H9 (cell line): ENCODE results near the gene XG. TPM values are rescaled to one million over a fixed set of nuclear protein-coding genes. Genes with fewer than 3 reads are reported as not detected.

Source experiments
- DNase-seq: peaks from one replicate; pipeline ENCODE4 v3.0.0-alpha.2; 2017
- H2AFZ ChIP-seq: one replicate; pipeline ENCODE4 v1.6.1; 2013; ENCODE audit warnings: mild to moderate bottlenecking, low read length, control low read depth, moderate library complexity
- H2AK5ac ChIP-seq: 2 replicates; pipeline ENCODE4 v1.6.1; 2013; ENCODE audit warnings: low read length, control low read depth, mixed read lengths; ENCODE audit not compliant: insufficient read length
- H2BK120ac ChIP-seq: one replicate; pipeline ENCODE4 v1.6.1; 2013; ENCODE audit warnings: low read depth, mild to moderate bottlenecking, low read length, control low read depth, inconsistent platforms; ENCODE audit not compliant: poor library complexity, severe bottlenecking
- H2BK12ac ChIP-seq: 2 replicates; pipeline ENCODE4 v1.6.1; 2013; ENCODE audit warnings: low read length, control low read depth, mixed read lengths, low read depth; ENCODE audit not compliant: insufficient read length
- H2BK15ac ChIP-seq: 2 replicates; pipeline ENCODE4 v1.6.1; 2013; ENCODE audit warnings: low read depth, low read length, control low read depth
- H2BK20ac ChIP-seq: one replicate; pipeline ENCODE4 v1.6.1; 2013; ENCODE audit warnings: low read depth, mild to moderate bottlenecking, low read length, control low read depth, inconsistent platforms; ENCODE audit not compliant: poor library complexity, severe bottlenecking
- H2BK5ac ChIP-seq: 2 replicates; pipeline ENCODE4 v1.6.1; 2013; ENCODE audit warnings: low read length, control low read depth, mixed read lengths; ENCODE audit not compliant: insufficient read length
- H3K14ac ChIP-seq: 2 replicates; pipeline ENCODE4 v1.6.1; 2013; ENCODE audit warnings: low read length, control low read depth; ENCODE audit not compliant: insufficient read depth
- H3K18ac ChIP-seq: 2 replicates; pipeline ENCODE4 v1.6.1; 2013; ENCODE audit warnings: low read depth, mild to moderate bottlenecking, mixed read lengths, low read length, control low read depth; ENCODE audit not compliant: insufficient read length
- H3K23ac ChIP-seq: 2 replicates; pipeline ENCODE4 v1.6.1; 2013; ENCODE audit warnings: low read length, control low read depth, mixed read lengths, low read depth; ENCODE audit not compliant: insufficient read length
- H3K23me2 ChIP-seq: 2 replicates; pipeline ENCODE4 v1.6.1; 2013; ENCODE audit warnings: low read depth, mild to moderate bottlenecking, mixed read lengths, low read length, control low read depth; ENCODE audit not compliant: insufficient read length, poor library complexity, severe bottlenecking
- H3K27ac ChIP-seq: 2 replicates; pipeline ENCODE4 v1.5.1; 2013; ENCODE audit warnings: low read length, control low read depth, mixed read lengths, low read depth; ENCODE audit not compliant: insufficient read length
- H3K27me3 ChIP-seq: 2 replicates; pipeline ENCODE4 v1.6.1; 2013; ENCODE audit warnings: low read length, control low read depth, inconsistent platforms; ENCODE audit not compliant: insufficient read depth
- H3K4ac ChIP-seq: 2 replicates; pipeline ENCODE4 v1.6.1; 2013; ENCODE audit warnings: low read depth, mild to moderate bottlenecking, control low read depth, inconsistent platforms, low read length, moderate library complexity
- H3K4me1 ChIP-seq: 2 replicates; pipeline ENCODE4 v1.6.1; 2013; ENCODE audit warnings: low read length, control low read depth, inconsistent platforms; ENCODE audit not compliant: insufficient read depth
- H3K4me2 ChIP-seq: 2 replicates; pipeline ENCODE4 v1.6.1; 2013; ENCODE audit warnings: low read length, control low read depth, mixed read lengths; ENCODE audit not compliant: insufficient read length, insufficient read depth
- H3K56ac ChIP-seq: 2 replicates; pipeline ENCODE4 v1.6.1; 2013; ENCODE audit warnings: low read depth, mild to moderate bottlenecking, mixed read lengths, low read length, control low read depth; ENCODE audit not compliant: insufficient read length
- H3K79me1 ChIP-seq: 2 replicates; pipeline ENCODE4 v1.6.1; 2013; ENCODE audit warnings: low read depth, mild to moderate bottlenecking, moderate library complexity, low read length, control low read depth, inconsistent platforms; ENCODE audit not compliant: insufficient read depth, poor library complexity, severe bottlenecking
- H3K79me2 ChIP-seq: 2 replicates; pipeline ENCODE4 v1.6.1; 2013; ENCODE audit warnings: low read length, control low read depth, inconsistent platforms; ENCODE audit not compliant: insufficient read depth
- H3K9ac ChIP-seq: 2 replicates; pipeline ENCODE4 v1.6.1; 2013; ENCODE audit warnings: low read length, control low read depth, mixed read lengths; ENCODE audit not compliant: insufficient read length; ENCODE audit errors: extremely low read depth
- H3K9me3 ChIP-seq: one replicate; pipeline ENCODE4 v1.6.1; 2013; ENCODE audit warnings: low read depth, low read length, inconsistent platforms; ENCODE audit not compliant: control insufficient read depth
- H3T11ph ChIP-seq: one replicate; pipeline ENCODE4 v1.6.1; 2013; ENCODE audit warnings: mild to moderate bottlenecking, low read length, control low read depth, inconsistent platforms
- H4K20me1 ChIP-seq: one replicate; pipeline ENCODE4 v1.6.1; 2013; ENCODE audit not compliant: control insufficient read depth, insufficient read length, insufficient read depth
- H4K5ac ChIP-seq: 2 replicates; pipeline ENCODE4 v1.6.1; 2013; ENCODE audit warnings: low read depth, mild to moderate bottlenecking, mixed read lengths, low read length, control low read depth; ENCODE audit not compliant: insufficient read length
- H4K8ac ChIP-seq: replicated peaks from 2 replicates; pipeline ENCODE4 v1.6.1; 2013; ENCODE audit warnings: low read length, control low read depth, mixed read lengths, low read depth; ENCODE audit not compliant: insufficient read length
- H4K91ac ChIP-seq: 2 replicates; pipeline ENCODE4 v1.6.1; 2013; ENCODE audit warnings: low read depth, mild to moderate bottlenecking, moderate library complexity, mixed read lengths, low read length, control low read depth; ENCODE audit not compliant: insufficient read length
- H3K27ac Mint-ChIP-seq, 3 experiments: 2 replicates in 2 of 3; 3 replicates in 1 of 3; pipeline ENCODE4 v1.8.0; 2020 to 2021; ENCODE audit warnings: mixed read lengths in 3 of 3, mild to moderate bottlenecking in 1 of 3, moderate library complexity in 1 of 3
- H3K27me3 Mint-ChIP-seq: 2 replicates; pipeline ENCODE4 v1.8.0; 2021; ENCODE audit warnings: low read depth, mild to moderate bottlenecking, moderate library complexity, mixed read lengths
- H3K36me3 Mint-ChIP-seq, 3 experiments: 2 replicates in 2 of 3; 3 replicates in 1 of 3; pipeline ENCODE4 v1.8.0; 2020 to 2021; ENCODE audit warnings: low read depth in 3 of 3, mixed read lengths in 3 of 3; ENCODE audit not compliant: insufficient read depth in 1 of 3
- H3K4me1 Mint-ChIP-seq, 2 experiments: 2 replicates each; pipeline ENCODE4 v1.8.0; 2020; ENCODE audit warnings: mixed read lengths in 2 of 2
- H3K4me3 Mint-ChIP-seq, 2 experiments: 2 replicates in 1 of 2; 3 replicates in 1 of 2; pipeline ENCODE4 v1.8.0; 2020 to 2021; ENCODE audit warnings: mild to moderate bottlenecking in 2 of 2, mixed read lengths in 2 of 2, moderate library complexity in 1 of 2
- H3K9me3 Mint-ChIP-seq, 2 experiments: 2 replicates in 1 of 2; 3 replicates in 1 of 2; pipeline ENCODE4 v1.8.0; 2020; ENCODE audit warnings: mild to moderate bottlenecking in 2 of 2, mixed read lengths in 2 of 2, moderate library complexity in 1 of 2
- WGBS: extraction: QIAGEN DNeasy Blood & Tissue Kit; methylation state at CpG from one replicate; pipeline ENCODE4 v1.1.7; 2013; ENCODE audit warnings: missing lambda C conversion rate, low lambda C conversion rate, mixed read lengths; ENCODE audit not compliant: insufficient read length; ENCODE audit errors: extremely low coverage; 5-methylcytosine and 5-hydroxymethylcytosine counted together
- total RNA-seq: library from RNA; stranded (reverse); gene quantifications from 2 replicates; pipeline ENCODE4 v1.2.1, GENCODE V29; 2021
- TF ChIP-seq, protein P1 (sequence below): fragments of 200-600 bp; sonication (generic); conservative IDR thresholded peaks from 3 replicates; pipeline ENCODE4 v1.8.0; 2021; ENCODE audit warnings: antibody characterized with exemption, mild to moderate bottlenecking

Gene XG
- total RNA-seq, 1 experiment from 2014 or later, result 1.1 TPM

DNA sequence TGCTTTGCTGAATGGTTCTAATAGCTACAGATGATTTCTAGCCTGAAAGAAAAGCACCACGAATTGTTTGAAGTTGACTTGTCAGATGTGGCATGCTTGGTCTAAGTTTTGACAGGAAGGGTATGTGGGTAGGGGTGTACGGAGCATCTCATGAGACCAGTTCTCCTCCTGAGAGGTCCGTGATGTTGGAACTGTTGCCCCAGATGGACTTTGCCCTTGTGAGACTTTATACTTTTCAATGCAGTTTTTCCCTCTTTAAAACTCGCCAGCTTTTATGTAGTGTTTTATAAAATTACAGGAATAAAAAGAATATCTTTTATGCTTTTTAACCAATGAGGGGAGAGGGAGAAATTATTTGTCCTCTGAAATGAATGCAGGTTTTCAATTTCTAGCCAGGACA lies 16.6 kb upstream of the XG start:
- H3K9ac ChIP-seq, result no peak overlapping the region
- H3K18ac ChIP-seq, result no peak overlapping the region
- no peaks in the 10 kb centered on the region for H4K20me1 ChIP-seq
- Mint-ChIP-seq H3K4me3 (no peak overlapping the region), H3K27me3 (no peaks in the 10 kb centered on the region), H3K27ac (peak overlapping the region in 1 of 3 experiments; percentile 49; a peak in 1 of 7 replicates), H3K9me3 (peaks cover 4 to 5% of the 10 kb centered on the region in 2 experiments; a peak in 4 of 5 replicates), H3K36me3 (peaks cover 20 to 41% (median 26%) of the 10 kb centered on the region in 3 experiments; a peak in 6 of 7 replicates), H3K4me1 (no peaks in the 10 kb centered on the region; a peak in 1 of 4 replicates)
- no peak overlapping the region for H4K91ac ChIP-seq
- H4K8ac ChIP-seq, result no peak overlapping the region
- no peaks in the 10 kb centered on the region for H3K79me1 ChIP-seq
- no peak overlapping the region for H2BK5ac ChIP-seq
- no peak overlapping the region for H3K4me2 ChIP-seq
- no peak overlapping the region for H2BK12ac ChIP-seq
- no peak overlapping the region for H3K4ac ChIP-seq
- no peak overlapping the region for H2BK20ac ChIP-seq
- no peak overlapping the region for H3K23ac ChIP-seq
- no peak overlapping the region for H3K27ac ChIP-seq
- no peaks in the 10 kb centered on the region for H3K9me3 ChIP-seq
- no peak overlapping the region for H3K56ac ChIP-seq
- H3K14ac ChIP-seq, result no peak overlapping the region
- no peaks in the 10 kb centered on the region for H3K27me3 ChIP-seq
- H3K4me1 ChIP-seq, result no peaks in the 10 kb centered on the region
- H2BK15ac ChIP-seq, result no peak overlapping the region
- no peaks in the 10 kb centered on the region for H3K79me2 ChIP-seq
- no peaks in the 10 kb centered on the region for H3K23me2 ChIP-seq
- no peak overlapping the region for H2AK5ac ChIP-seq
- no CpG with 5 or more reads among the region's 4 CpGs for WGBS
- H4K5ac ChIP-seq, result no peak overlapping the region
- DNase-seq, result no peak
- no peak overlapping the region for H3T11ph ChIP-seq
- H2BK120ac ChIP-seq, result no peak overlapping the region
- TF ChIP-seq, protein P1, sequence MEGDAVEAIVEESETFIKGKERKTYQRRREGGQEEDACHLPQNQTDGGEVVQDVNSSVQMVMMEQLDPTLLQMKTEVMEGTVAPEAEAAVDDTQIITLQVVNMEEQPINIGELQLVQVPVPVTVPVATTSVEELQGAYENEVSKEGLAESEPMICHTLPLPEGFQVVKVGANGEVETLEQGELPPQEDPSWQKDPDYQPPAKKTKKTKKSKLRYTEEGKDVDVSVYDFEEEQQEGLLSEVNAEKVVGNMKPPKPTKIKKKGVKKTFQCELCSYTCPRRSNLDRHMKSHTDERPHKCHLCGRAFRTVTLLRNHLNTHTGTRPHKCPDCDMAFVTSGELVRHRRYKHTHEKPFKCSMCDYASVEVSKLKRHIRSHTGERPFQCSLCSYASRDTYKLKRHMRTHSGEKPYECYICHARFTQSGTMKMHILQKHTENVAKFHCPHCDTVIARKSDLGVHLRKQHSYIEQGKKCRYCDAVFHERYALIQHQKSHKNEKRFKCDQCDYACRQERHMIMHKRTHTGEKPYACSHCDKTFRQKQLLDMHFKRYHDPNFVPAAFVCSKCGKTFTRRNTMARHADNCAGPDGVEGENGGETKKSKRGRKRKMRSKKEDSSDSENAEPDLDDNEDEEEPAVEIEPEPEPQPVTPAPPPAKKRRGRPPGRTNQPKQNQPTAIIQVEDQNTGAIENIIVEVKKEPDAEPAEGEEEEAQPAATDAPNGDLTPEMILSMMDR, result no peak
- no peak overlapping the region for H2AFZ ChIP-seq
